HCT116 (cell line): ENCODE measurements around the gene TMEM80. TPM values are rescaled to one million over a fixed set of nuclear protein-coding genes. Genes with fewer than 3 reads are reported as not detected.
A peak's percentile ranks its signal among the peaks of the same experiment; 100 is the strongest.

Source experiments
- ATAC-seq: fragments of 200-7000 bp; cut with Tn5 transposase; 2 replicates; pipeline ENCODE4 v1.9.1; 2020; ENCODE audit warnings: mild to moderate bottlenecking, moderate library complexity
- BruUV-seq: library from RNA; stranded (reverse); fragments of 400-500 nt; replicated peaks from 2 replicates; lab custom pipeline; 2021; lab: Mats Ljungman, UMichigan
- CTCF ChIA-PET: fragments of 300-600 bp; sonication (Branson Sonifier 250); formaldehyde crosslinking; loops from one replicate; lab custom pipeline; 2021; ENCODE audit warnings: antibody characterized with exemption; lab: Charles Lee
- POLR2A ChIA-PET: fragments of 300-600, 350-600 bp; sonication (Branson Sonifier 250); formaldehyde crosslinking; loops from one replicate; lab custom pipeline; 2021; ENCODE audit warnings: antibody characterized with exemption; lab: Charles Lee
- RAD21 ChIA-PET, 2 experiments: fragments of 300-600 bp; sonication (Branson Sonifier 250); formaldehyde crosslinking; loops; one replicate each; lab custom pipeline; 2023; ENCODE audit warnings: low total read pairs in 2 of 2; ENCODE audit not compliant: uncharacterized antibody in 2 of 2, unreplicated experiment in 2 of 2, low non-redundant PET in 1 of 2; lab: Charles Lee
- DNase-seq: peaks from one replicate; pipeline ENCODE4 v3.0.0-alpha.2; 2010; ENCODE audit warnings: low read depth, low spot score
- H2AFZ ChIP-seq: fragments of 200-600 bp; shearing (Covaris generic), sonication (generic); 2 replicates; pipeline ENCODE4 v1.6.1; 2017; ENCODE audit warnings: low read depth, mixed run types, mixed read lengths, antibody characterized with exemption, low read length; ENCODE audit not compliant: poor library complexity, severe bottlenecking
- H3K27ac ChIP-seq: 2 replicates; pipeline ENCODE4 v1.5.1; 2012; ENCODE audit warnings: low read depth, low read length
- H3K27me3 ChIP-seq: fragments of 200-600 bp; sonication (generic); 2 replicates; pipeline ENCODE4 v1.6.1; 2016; ENCODE audit warnings: mixed run types, low read length, mixed read lengths; ENCODE audit not compliant: insufficient read depth
- H3K36me3 ChIP-seq, 2 experiments: fragments of 200-500 bp in 1 of 2; fragments of 200-600 bp in 1 of 2; sonication (Bioruptor generic) in 1 of 2; sonication (generic) in 1 of 2; 2 replicates each; pipeline versions ENCODE4 v1.5.1 to v1.6.1; 2014 to 2016; ENCODE audit warnings: low read length in 2 of 2, inconsistent platforms in 1 of 2, mixed read lengths in 1 of 2, mixed run types in 1 of 2; ENCODE audit not compliant: insufficient read depth in 2 of 2, control insufficient read depth in 1 of 2
- H3K4me1 ChIP-seq, 2 experiments: fragments of 200-600 bp in 1 of 2; sonication (generic) in 1 of 2; 2 replicates each; pipeline versions ENCODE4 v1.5.1 to v1.6.1; 2012 to 2017; ENCODE audit warnings: low read length in 2 of 2, inconsistent platforms in 1 of 2, mild to moderate bottlenecking in 1 of 2, mixed read lengths in 1 of 2, mixed run types in 1 of 2, moderate library complexity in 1 of 2; ENCODE audit not compliant: insufficient read depth in 2 of 2, control insufficient read depth in 1 of 2
- H3K4me2 ChIP-seq: fragments of 200-600 bp; sonication (generic); 2 replicates; pipeline ENCODE4 v1.6.1; 2017; ENCODE audit warnings: mixed run types, low read length, mixed read lengths
- H3K4me3 ChIP-seq, 2 experiments: fragments of 200-600 bp in 1 of 2; sonication (generic) in 1 of 2; replicated peaks in 1 of 2; 2 replicates each; pipeline ENCODE4 v1.5.1; 2011 to 2016; ENCODE audit warnings: low read length in 2 of 2, control low read depth in 1 of 2, low read depth in 1 of 2, mild to moderate bottlenecking in 1 of 2, mixed read lengths in 1 of 2, mixed run types in 1 of 2
- H3K79me2 ChIP-seq: fragments of 200-600 bp; sonication (generic); 2 replicates; pipeline ENCODE4 v1.6.1; 2017; ENCODE audit warnings: mild to moderate bottlenecking, mixed run types, low read length, moderate library complexity, mixed read lengths; ENCODE audit not compliant: insufficient read depth
- H3K9ac ChIP-seq: fragments of 200-600 bp; sonication (generic); 2 replicates; pipeline ENCODE4 v1.6.1; 2016; ENCODE audit warnings: low read length, mixed read lengths
- H3K9me2 ChIP-seq: fragments of 200-600 bp; sonication (generic), shearing (Covaris generic); 2 replicates; pipeline ENCODE4 v1.6.1; 2017; ENCODE audit warnings: mixed run types, mild to moderate bottlenecking, moderate library complexity; ENCODE audit not compliant: insufficient read depth
- H3K9me3 ChIP-seq, 2 experiments: fragments of 200-500 bp in 1 of 2; fragments of 200-600 bp in 1 of 2; sonication (Bioruptor generic) in 1 of 2; sonication (generic) in 1 of 2; 2 replicates each; pipeline ENCODE4 v1.6.1; 2014 to 2017; ENCODE audit warnings: low read length in 2 of 2, mixed read lengths in 2 of 2, inconsistent platforms in 1 of 2, low read depth in 1 of 2, mild to moderate bottlenecking in 1 of 2, mixed run types in 1 of 2, moderate library complexity in 1 of 2; ENCODE audit not compliant: control insufficient read depth in 1 of 2, insufficient read depth in 1 of 2
- H4K20me1 ChIP-seq: fragments of 200-600 bp; sonication (generic), shearing (Covaris generic); 2 replicates; pipeline ENCODE4 v1.6.1; 2017; ENCODE audit warnings: mixed run types, mild to moderate bottlenecking, moderate library complexity; ENCODE audit not compliant: insufficient read depth
- RAD21 ChIP-seq: IDR thresholded peaks from 2 replicates; pipeline ENCODE4 v1.6.1; 2012; ENCODE audit warnings: low read depth, mild to moderate bottlenecking
- SIN3A ChIP-seq: IDR thresholded peaks from 2 replicates; pipeline ENCODE4 v1.6.1; 2012; ENCODE audit warnings: low read depth
- TCF7L2 ChIP-seq: IDR thresholded peaks from 2 replicates; pipeline ENCODE4 v1.7.0; 2011; ENCODE audit warnings: borderline replicate concordance, inconsistent platforms; ENCODE audit not compliant: insufficient read depth, insufficient read length; ENCODE audit errors: extremely low read depth
- YY1 ChIP-seq: IDR thresholded peaks from 2 replicates; pipeline ENCODE4 v1.6.1; 2011; ENCODE audit warnings: low read length, low read depth, moderate library complexity, mild to moderate bottlenecking; ENCODE audit not compliant: insufficient replicate concordance; ENCODE audit errors: extremely low read depth
- ZNF274 ChIP-seq: fragments of 200-500 bp; sonication (Bioruptor generic); IDR thresholded peaks from 2 replicates; pipeline ENCODE4 v1.6.1; 2014; ENCODE audit warnings: mild to moderate bottlenecking, low read depth, low read length, inconsistent platforms
- intact Hi-C: fragments of 100-400 bp; cut with micrococcal nuclease; formaldehyde crosslinking; loops from 2 replicates; pipeline ENCODE4 v1.10.0; 2022
- total RNA-seq: library from RNA; stranded (reverse); gene quantifications from one replicate; pipeline ENCODE4 v1.2.1, GENCODE V29; 2021; ENCODE audit not compliant: unreplicated experiment
- TF ChIP-seq, protein P1 (sequence below): IDR thresholded peaks from 2 replicates; pipeline ENCODE4 v1.6.1; 2012
- TF ChIP-seq, protein P2 (sequence below), 3 experiments: fragments of 200-600 bp in 1 of 3; sonication (generic) in 1 of 3; IDR thresholded peaks in 2 of 3; conservative IDR thresholded peaks in 1 of 3; 2 replicates each; pipeline ENCODE4 v1.5.1; 2012 to 2017; ENCODE audit warnings: low read depth in 2 of 3, low read length in 2 of 3, antibody characterized with exemption in 1 of 3, borderline replicate concordance in 1 of 3, control low read depth in 1 of 3, mild to moderate bottlenecking in 1 of 3, mixed read lengths in 1 of 3, mixed run types in 1 of 3, moderate library complexity in 1 of 3; ENCODE audit not compliant: insufficient read depth in 1 of 3

TMEM80 gene
- total RNA-seq, 1 experiment from 2014 or later = 18.4 TPM

DNA sequence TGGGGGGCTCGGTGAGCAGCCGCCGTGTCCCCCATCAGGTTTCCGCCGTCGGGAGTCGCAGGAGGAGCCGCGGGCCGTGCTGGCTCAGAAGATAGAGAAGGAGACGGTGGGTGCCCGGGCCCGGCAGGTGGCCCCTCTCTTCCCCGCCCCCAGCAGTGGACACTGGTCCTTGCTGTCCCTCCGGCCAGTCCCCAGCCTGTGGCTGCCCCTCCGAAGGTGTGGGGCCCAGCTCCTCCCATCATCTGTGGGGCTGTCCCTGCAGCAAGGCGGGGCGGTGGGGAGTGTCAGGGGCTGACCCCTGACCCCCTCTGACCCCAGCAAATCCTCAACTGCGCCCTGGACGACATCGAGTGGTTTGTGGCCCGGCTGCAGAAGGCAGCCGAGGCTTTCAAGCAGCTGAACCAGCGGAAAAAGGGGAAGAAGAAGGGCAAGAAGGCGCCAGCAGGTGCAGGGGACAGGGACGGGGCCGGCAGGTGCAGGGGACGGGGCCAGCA lies 25.7 kb downstream of the TMEM80 start:
- POLR2A ChIA-PET = no interaction called here
- intact Hi-C loops = no loop called here

DNA sequence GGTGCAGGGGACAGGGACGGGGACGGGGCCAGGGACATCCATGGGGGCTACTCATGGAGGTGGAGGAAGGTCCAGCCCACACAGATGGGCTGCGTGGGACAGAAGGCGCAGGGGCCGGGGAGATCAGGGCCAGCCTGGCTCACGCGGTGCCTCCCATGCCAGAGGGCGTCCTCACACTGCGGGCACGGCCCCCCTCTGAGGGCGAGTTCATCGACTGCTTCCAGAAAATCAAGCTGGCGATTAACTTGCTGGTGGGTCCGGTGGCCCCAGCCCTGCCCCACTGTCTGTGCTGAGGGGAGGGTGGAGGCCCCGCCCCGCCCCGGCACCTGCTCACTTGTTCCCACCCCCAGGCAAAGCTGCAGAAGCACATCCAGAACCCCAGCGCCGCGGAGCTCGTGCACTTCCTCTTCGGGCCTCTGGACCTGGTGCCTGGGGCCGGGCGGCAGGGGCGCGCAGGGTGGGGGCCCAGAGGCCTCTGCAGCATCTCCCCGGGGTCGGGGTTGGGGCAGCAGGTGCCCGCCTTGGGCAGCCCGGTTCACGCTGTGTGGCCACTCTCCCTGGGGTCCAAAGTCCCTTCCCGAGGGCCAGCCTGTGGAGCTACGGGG lies 26.2 kb downstream of the TMEM80 start:
- Histone ChIP-seq H3K36me3 (peaks cover 3 to 11% of the 10 kb centered on the region in 2 experiments; a peak in 2 of 4 replicates), H3K9me3 (no peaks in the 10 kb centered on the region), H3K27ac (no peak overlapping the region), H3K27me3 (no peaks in the 10 kb centered on the region), H3K4me2 (no peak overlapping the region), H4K20me1 (no peaks in the 10 kb centered on the region), H2AFZ (no peak overlapping the region), H3K9ac (no peak overlapping the region), H3K4me1 (peaks cover 0 to 14% of the 10 kb centered on the region in 2 experiments; a peak in 3 of 4 replicates), H3K4me3 (no peak overlapping the region), H3K9me2 (no peaks in the 10 kb centered on the region), H3K79me2 (0 out of 2 replicates have a peak, but pooled peaks cover 2% of the 10 kb centered on the region)
- intact Hi-C loops = no loop called here
- ATAC-seq (no peak), DNase-seq (no peak)
- ChIA-PET POLR2A (no interaction called here), CTCF (interaction anchor here (1.2 to 2.0 kb wide), 2 partner anchors 15 to 59 kb away, joined by 4 to 8 read pairs; no protein-coding TSS in a partner anchor), RAD21 (no interaction called here)
- BruUV-seq = no TSS peak
- TF ChIP-seq, protein P1, sequence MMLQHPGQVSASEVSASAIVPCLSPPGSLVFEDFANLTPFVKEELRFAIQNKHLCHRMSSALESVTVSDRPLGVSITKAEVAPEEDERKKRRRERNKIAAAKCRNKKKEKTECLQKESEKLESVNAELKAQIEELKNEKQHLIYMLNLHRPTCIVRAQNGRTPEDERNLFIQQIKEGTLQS = no peak
- TF ChIP-seq SIN3A (no peak), TCF7L2 (no peak), RAD21 (no peak), ZNF274 (no peak)
- TF ChIP-seq, protein P2, sequence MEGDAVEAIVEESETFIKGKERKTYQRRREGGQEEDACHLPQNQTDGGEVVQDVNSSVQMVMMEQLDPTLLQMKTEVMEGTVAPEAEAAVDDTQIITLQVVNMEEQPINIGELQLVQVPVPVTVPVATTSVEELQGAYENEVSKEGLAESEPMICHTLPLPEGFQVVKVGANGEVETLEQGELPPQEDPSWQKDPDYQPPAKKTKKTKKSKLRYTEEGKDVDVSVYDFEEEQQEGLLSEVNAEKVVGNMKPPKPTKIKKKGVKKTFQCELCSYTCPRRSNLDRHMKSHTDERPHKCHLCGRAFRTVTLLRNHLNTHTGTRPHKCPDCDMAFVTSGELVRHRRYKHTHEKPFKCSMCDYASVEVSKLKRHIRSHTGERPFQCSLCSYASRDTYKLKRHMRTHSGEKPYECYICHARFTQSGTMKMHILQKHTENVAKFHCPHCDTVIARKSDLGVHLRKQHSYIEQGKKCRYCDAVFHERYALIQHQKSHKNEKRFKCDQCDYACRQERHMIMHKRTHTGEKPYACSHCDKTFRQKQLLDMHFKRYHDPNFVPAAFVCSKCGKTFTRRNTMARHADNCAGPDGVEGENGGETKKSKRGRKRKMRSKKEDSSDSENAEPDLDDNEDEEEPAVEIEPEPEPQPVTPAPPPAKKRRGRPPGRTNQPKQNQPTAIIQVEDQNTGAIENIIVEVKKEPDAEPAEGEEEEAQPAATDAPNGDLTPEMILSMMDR (IDR thresholded peaks at IDR 0.05 in 2 of 3, conservative IDR thresholded peaks at IDR 0.05 in 1 of 3; ENCODE audit: borderline replicate concordance in 1 of 3, insufficient read depth in 1 of 3, low read depth in 2 of 3, low read length in 2 of 3) = no peak

More for the DNA sequence above, 25.7 kb downstream of the TMEM80 start:
- RAD21 ChIA-PET = no interaction called here
- Histone ChIP-seq H3K79me2 (peaks cover 7% of the 10 kb centered on the region; the same call in 1 of the 2 replicates), H3K4me3 (no peak overlapping the region), H3K36me3 (peaks cover 3 to 11% of the 10 kb centered on the region in 2 experiments; a peak in 2 of 4 replicates), H3K4me2 (no peak overlapping the region), H3K27me3 (no peaks in the 10 kb centered on the region), H3K4me1 (peaks cover 0 to 10% of the 10 kb centered on the region in 2 experiments; a peak in 2 of 4 replicates), H3K9me3 (no peaks in the 10 kb centered on the region), H3K9me2 (no peaks in the 10 kb centered on the region), H2AFZ (no peak overlapping the region), H4K20me1 (no peaks in the 10 kb centered on the region), H3K9ac (no peak overlapping the region), H3K27ac (no peak overlapping the region)
- DNase-seq (no peak), ATAC-seq (no peak)
- CTCF ChIA-PET = interaction anchor here (1.3 kb wide), 1 partner anchor 14 kb away, joined by 4 read pairs; no protein-coding TSS in a partner anchor
- TF ChIP-seq YY1 (no peak), ZNF274 (no peak)
- BruUV-seq = TSS peak; percentile 39
